KMS-11 (cell line): ENCODE data around the gene ACAN.

Experiments used
- H2AFZ ChIP-seq: fragments of 200-600 bp; sonication (generic); 2 replicates; pipeline ENCODE4 v1.6.1; 2016; ENCODE audit warnings: antibody characterized with exemption, mixed run types, low read depth
- H3K27ac ChIP-seq: fragments of 200-600 bp; sonication (generic); 2 replicates; pipeline ENCODE4 v1.6.1; 2016; ENCODE audit warnings: mild to moderate bottlenecking, mixed run types
- H3K27me3 ChIP-seq: fragments of 200-600 bp; sonication (generic); 2 replicates; pipeline ENCODE4 v1.6.1; 2017; ENCODE audit warnings: mild to moderate bottlenecking, low read depth, mixed run types, moderate library complexity; ENCODE audit not compliant: insufficient read depth
- H3K36me3 ChIP-seq: fragments of 200-600 bp; sonication (generic); 2 replicates; pipeline ENCODE4 v1.6.1; 2017; ENCODE audit warnings: mild to moderate bottlenecking, mixed run types; ENCODE audit not compliant: insufficient read depth
- H3K4me1 ChIP-seq: fragments of 200-600 bp; sonication (generic); 2 replicates; pipeline ENCODE4 v1.6.1; 2016; ENCODE audit warnings: mild to moderate bottlenecking, low read depth, mixed run types; ENCODE audit not compliant: poor library complexity, severe bottlenecking
- H3K4me2 ChIP-seq: fragments of 200-600 bp; sonication (generic); 2 replicates; pipeline ENCODE4 v1.7.0; 2016; ENCODE audit warnings: mild to moderate bottlenecking, mixed run types
- H3K4me3 ChIP-seq: fragments of 200-600 bp; sonication (generic); IDR thresholded peaks from 2 replicates; pipeline ENCODE4 v1.6.1; 2017; ENCODE audit warnings: low read depth, low read length, mixed read lengths; ENCODE audit not compliant: insufficient read depth
- H3K79me2 ChIP-seq: fragments of 200-600 bp; sonication (generic); 2 replicates; pipeline ENCODE4 v1.6.1; 2016; ENCODE audit warnings: low read depth, mixed run types; ENCODE audit not compliant: insufficient read depth
- H3K9ac ChIP-seq: fragments of 200-600 bp; sonication (generic); 2 replicates; pipeline ENCODE4 v1.6.1; 2016; ENCODE audit warnings: mild to moderate bottlenecking, mixed run types
- H4K20me1 ChIP-seq: fragments of 200-600 bp; sonication (generic); 2 replicates; pipeline ENCODE4 v1.6.1; 2016; ENCODE audit warnings: mild to moderate bottlenecking, mixed run types; ENCODE audit not compliant: insufficient read depth
- CTCF ChIP-seq: fragments of 200-600 bp; sonication (generic); conservative IDR thresholded peaks from 2 replicates; pipeline ENCODE4 v1.6.1; 2017; ENCODE audit warnings: low read depth, mild to moderate bottlenecking, antibody characterized with exemption, low read length, moderate library complexity, mixed read lengths

The ACAN gene

GRCh38 chr15:88800026-88800425, 3.2 kb upstream of the ACAN start:
- no peaks in the 10 kb centered on the region for H3K36me3 ChIP-seq
- H3K4me3 ChIP-seq = no peak overlapping the region
- H2AFZ ChIP-seq = no peak overlapping the region
- H3K4me2 ChIP-seq = no peak overlapping the region
- no peaks in the 10 kb centered on the region for H3K4me1 ChIP-seq
- H3K9ac ChIP-seq = no peak overlapping the region
- no peak overlapping the region for H3K27ac ChIP-seq
- no peaks in the 10 kb centered on the region for H3K79me2 ChIP-seq
- no peaks in the 10 kb centered on the region for H3K27me3 ChIP-seq
- no peak for TF ChIP-seq CTCF
- H4K20me1 ChIP-seq = no peaks in the 10 kb centered on the region

GRCh38 chr15:88800738-88801137, 2.5 kb upstream of the ACAN start:
- H3K4me3 ChIP-seq = no peak overlapping the region
- H3K36me3 ChIP-seq = no peaks in the 10 kb centered on the region
- H3K9ac ChIP-seq = no peak overlapping the region
- no peaks in the 10 kb centered on the region for H3K4me1 ChIP-seq
- no peaks in the 10 kb centered on the region for H3K27me3 ChIP-seq
- no peak overlapping the region for H3K4me2 ChIP-seq
- no peaks in the 10 kb centered on the region for H4K20me1 ChIP-seq
- no peaks in the 10 kb centered on the region for H3K79me2 ChIP-seq
- no peak overlapping the region for H3K27ac ChIP-seq
- no peak overlapping the region for H2AFZ ChIP-seq
- no peak for TF ChIP-seq CTCF

- no peak for TF ChIP-seq CTCF
- Histone ChIP-seq H3K27me3 (no peaks in the 10 kb centered on the region), H3K9ac (no peak overlapping the region), H3K4me1 (no peaks in the 10 kb centered on the region), H3K36me3 (no peaks in the 10 kb centered on the region), H2AFZ (no peak overlapping the region), H3K4me2 (no peak overlapping the region), H3K4me3 (no peak overlapping the region), H3K27ac (no peak overlapping the region), H3K79me2 (no peaks in the 10 kb centered on the region), H4K20me1 (no peaks in the 10 kb centered on the region)
These were observed 816 bp upstream of the ACAN start for GRCh38 chr15:88802250-88802990.

- Histone ChIP-seq H3K27me3 (no peaks in the 10 kb centered on the region), H3K27ac (no peak overlapping the region), H3K9ac (no peak overlapping the region), H3K4me1 (no peaks in the 10 kb centered on the region), H2AFZ (no peak overlapping the region), H3K4me2 (no peak overlapping the region), H3K4me3 (no peak overlapping the region), H3K36me3 (no peaks in the 10 kb centered on the region), H4K20me1 (no peaks in the 10 kb centered on the region), H3K79me2 (no peaks in the 10 kb centered on the region)
- no peak for TF ChIP-seq CTCF
These were observed 320 bp upstream of the ACAN start for GRCh38 chr15:88802991-88803240.
